K562 (cell line): ENCODE data around the gene SCYL1. TPM values are rescaled to one million over a fixed set of nuclear protein-coding genes. Genes with fewer than 3 reads are reported as not detected.

ENCODE experiments used
- ARHGAP35 ChIP-seq: fragments of 450-650 bp; IDR thresholded peaks from 2 replicates; pipeline ENCODE4 v1.6.1; 2018; ENCODE audit not compliant: partially characterized antibody
- GABPB2 ChIP-seq: fragments of 250-450 bp; sonication (Bioruptor Pico); conservative IDR thresholded peaks from 2 replicates; pipeline ENCODE4 v1.5.1; 2021; ENCODE audit warnings: mild to moderate bottlenecking
- HDAC3 ChIP-seq: fragments of 450-650 bp; IDR thresholded peaks from 2 replicates; pipeline ENCODE4 v1.6.1; 2018; ENCODE audit warnings: borderline replicate concordance, mild to moderate bottlenecking, moderate library complexity; ENCODE audit not compliant: partially characterized antibody
- NCOR1 ChIP-seq: fragments of 450-650 bp; IDR thresholded peaks from 2 replicates; pipeline ENCODE4 v1.6.1; 2016; ENCODE audit warnings: mild to moderate bottlenecking, moderate library complexity
- PRMT5 ChIP-seq: sonication (generic); formaldehyde crosslinking; IDR thresholded peaks from 2 replicates; pipeline ENCODE4 v1.5.0; 2020; ENCODE audit warnings: missing genetic modification reagents
- SIX5 ChIP-seq, 2 experiments: IDR thresholded peaks; 2 replicates each; pipeline ENCODE4 v1.6.1; 2011; ENCODE audit warnings: low read length in 2 of 2, borderline replicate concordance in 1 of 2, low read depth in 1 of 2, mild to moderate bottlenecking in 1 of 2, moderate library complexity in 1 of 2; ENCODE audit not compliant: insufficient read depth in 1 of 2
- ZKSCAN1 ChIP-seq: fragments of 150-350 bp; IDR thresholded peaks from 2 replicates; pipeline ENCODE4 v1.6.1; 2016; ENCODE audit warnings: low read depth, low read length
- ZNF431 ChIP-seq: sonication (generic); formaldehyde crosslinking; IDR thresholded peaks from 2 replicates; pipeline ENCODE4 v1.8.0; 2022; ENCODE audit warnings: mild to moderate bottlenecking, missing genetic modification reagents
- polyA plus RNA-seq, 8 experiments: library from polyadenylated mRNA; depleted of rRNA in 4 of 8; stranded (reverse) in 5 of 8; unstranded in 3 of 8; fragments of >200 nt; fragmentation: Nextera tagmentation in 2 of 8; fragmentation: Illumina TruSeq in 1 of 8; extraction: Ambion mirVana in 2 of 8; extraction: Trizol in 1 of 8; gene quantifications; 2 replicates each; pipeline versions ENCODE4 v1.2.1 to v1.2.3, GENCODE V29; 2011 to 2014; ENCODE audit warnings: inconsistent platforms in 1 of 8, missing spikeins in 1 of 8
- total RNA-seq, 7 experiments: library from RNA; depleted of rRNA in 6 of 7; stranded (reverse); fragments of >200 nt in 6 of 7; fragmentation: Illumina TruSeq in 2 of 7; extraction: Trizol in 2 of 7; gene quantifications; 2 replicates each; pipeline versions ENCODE4 v1.2.1 to v1.2.3, GENCODE V29; 2011 to 2021; ENCODE audit warnings: low replicate concordance in 1 of 7
- TF ChIP-seq, protein P1 (sequence below): fragments of 150-350 bp; conservative IDR thresholded peaks from 2 replicates; pipeline ENCODE4 v1.6.1; 2014; ENCODE audit warnings: low read length
- TF ChIP-seq, protein P2 (sequence below): IDR thresholded peaks from 3 replicates; pipeline ENCODE4 v1.6.1; 2011; ENCODE audit warnings: borderline replicate concordance, mild to moderate bottlenecking, moderate library complexity; ENCODE audit not compliant: insufficient read length; ENCODE audit errors: extremely low read depth
- TF ChIP-seq, protein P3 (sequence below): sonication (generic); formaldehyde crosslinking; IDR thresholded peaks from 2 replicates; pipeline ENCODE4 v1.5.0; 2020; ENCODE audit warnings: missing genetic modification reagents
- TF ChIP-seq, protein P4 (sequence below), 2 experiments: fragments of 450-650 bp; IDR thresholded peaks; 2 replicates each; pipeline ENCODE4 v1.6.1; 2016
- TF ChIP-seq, protein P5 (sequence below): conservative IDR thresholded peaks from 2 replicates; pipeline ENCODE4 v1.6.1; 2011; ENCODE audit warnings: low read depth, mild to moderate bottlenecking, low read length; ENCODE audit not compliant: control insufficient read depth
- TF ChIP-seq, protein P6 (sequence below): fragments of 450-650 bp; IDR thresholded peaks from 2 replicates; pipeline ENCODE4 v1.6.1; 2017; ENCODE audit warnings: antibody characterized with exemption

The SCYL1 gene
- total and polyA plus RNA-seq, 9 of the 15 experiments (the other 6 are each of a cell fraction or from before 2014, with no cell fraction given), result 1.9 to 145 (median 57.6) TPM

DNA sequence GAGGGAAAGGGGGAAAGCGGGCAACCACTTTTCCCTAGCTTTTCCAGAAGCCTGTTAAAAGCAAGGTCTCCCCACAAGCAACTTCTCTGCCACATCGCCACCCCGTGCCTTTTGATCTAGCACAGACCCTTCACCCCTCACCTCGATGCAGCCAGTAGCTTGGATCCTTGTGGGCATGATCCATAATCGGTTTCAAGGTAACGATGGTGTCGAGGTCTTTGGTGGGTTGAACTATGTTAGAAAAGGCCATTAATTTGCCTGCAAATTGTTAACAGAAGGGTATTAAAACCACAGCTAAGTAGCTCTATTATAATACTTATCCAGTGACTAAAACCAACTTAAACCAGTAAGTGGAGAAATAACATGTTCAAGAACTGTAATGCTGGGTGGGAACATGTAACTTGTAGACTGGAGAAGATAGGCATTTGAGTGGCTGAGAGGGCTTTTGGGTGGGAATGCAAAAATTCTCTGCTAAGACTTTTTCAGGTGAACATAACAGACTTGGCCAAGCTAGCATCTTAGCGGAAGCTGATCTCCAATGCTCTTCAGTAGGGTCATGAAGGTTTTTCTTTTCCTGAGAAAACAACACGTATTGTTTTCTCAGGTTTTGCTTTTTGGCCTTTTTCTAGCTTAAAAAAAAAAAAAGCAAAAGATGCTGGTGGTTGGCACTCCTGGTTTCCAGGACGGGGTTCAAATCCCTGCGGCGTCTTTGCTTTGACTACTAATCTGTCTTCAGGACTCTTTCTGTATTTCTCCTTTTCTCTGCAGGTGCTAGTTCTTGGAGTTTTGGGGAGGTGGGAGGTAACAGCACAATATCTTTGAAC, 19.2 kb upstream of the SCYL1 start (continued):
- peak; percentile 54 for TF ChIP-seq ARHGAP35
- no peak for TF ChIP-seq PRMT5 (CRISPR knock-in tag)
- TF ChIP-seq, protein P1, sequence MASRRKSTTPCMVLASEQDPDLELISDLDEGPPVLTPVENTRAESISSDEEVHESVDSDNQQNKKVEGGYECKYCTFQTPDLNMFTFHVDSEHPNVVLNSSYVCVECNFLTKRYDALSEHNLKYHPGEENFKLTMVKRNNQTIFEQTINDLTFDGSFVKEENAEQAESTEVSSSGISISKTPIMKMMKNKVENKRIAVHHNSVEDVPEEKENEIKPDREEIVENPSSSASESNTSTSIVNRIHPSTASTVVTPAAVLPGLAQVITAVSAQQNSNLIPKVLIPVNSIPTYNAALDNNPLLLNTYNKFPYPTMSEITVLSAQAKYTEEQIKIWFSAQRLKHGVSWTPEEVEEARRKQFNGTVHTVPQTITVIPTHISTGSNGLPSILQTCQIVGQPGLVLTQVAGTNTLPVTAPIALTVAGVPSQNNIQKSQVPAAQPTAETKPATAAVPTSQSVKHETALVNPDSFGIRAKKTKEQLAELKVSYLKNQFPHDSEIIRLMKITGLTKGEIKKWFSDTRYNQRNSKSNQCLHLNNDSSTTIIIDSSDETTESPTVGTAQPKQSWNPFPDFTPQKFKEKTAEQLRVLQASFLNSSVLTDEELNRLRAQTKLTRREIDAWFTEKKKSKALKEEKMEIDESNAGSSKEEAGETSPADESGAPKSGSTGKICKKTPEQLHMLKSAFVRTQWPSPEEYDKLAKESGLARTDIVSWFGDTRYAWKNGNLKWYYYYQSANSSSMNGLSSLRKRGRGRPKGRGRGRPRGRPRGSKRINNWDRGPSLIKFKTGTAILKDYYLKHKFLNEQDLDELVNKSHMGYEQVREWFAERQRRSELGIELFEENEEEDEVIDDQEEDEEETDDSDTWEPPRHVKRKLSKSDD, result peak; percentile 66; the same call in 1 of the 2 replicates
- TF ChIP-seq SIX5 (IDR thresholded peaks at IDR 0.05; ENCODE audit: borderline replicate concordance in 1 of 2, insufficient read depth in 1 of 2, low read depth in 1 of 2, low read length in 2 of 2), result no peak
- TF ChIP-seq, protein P2, sequence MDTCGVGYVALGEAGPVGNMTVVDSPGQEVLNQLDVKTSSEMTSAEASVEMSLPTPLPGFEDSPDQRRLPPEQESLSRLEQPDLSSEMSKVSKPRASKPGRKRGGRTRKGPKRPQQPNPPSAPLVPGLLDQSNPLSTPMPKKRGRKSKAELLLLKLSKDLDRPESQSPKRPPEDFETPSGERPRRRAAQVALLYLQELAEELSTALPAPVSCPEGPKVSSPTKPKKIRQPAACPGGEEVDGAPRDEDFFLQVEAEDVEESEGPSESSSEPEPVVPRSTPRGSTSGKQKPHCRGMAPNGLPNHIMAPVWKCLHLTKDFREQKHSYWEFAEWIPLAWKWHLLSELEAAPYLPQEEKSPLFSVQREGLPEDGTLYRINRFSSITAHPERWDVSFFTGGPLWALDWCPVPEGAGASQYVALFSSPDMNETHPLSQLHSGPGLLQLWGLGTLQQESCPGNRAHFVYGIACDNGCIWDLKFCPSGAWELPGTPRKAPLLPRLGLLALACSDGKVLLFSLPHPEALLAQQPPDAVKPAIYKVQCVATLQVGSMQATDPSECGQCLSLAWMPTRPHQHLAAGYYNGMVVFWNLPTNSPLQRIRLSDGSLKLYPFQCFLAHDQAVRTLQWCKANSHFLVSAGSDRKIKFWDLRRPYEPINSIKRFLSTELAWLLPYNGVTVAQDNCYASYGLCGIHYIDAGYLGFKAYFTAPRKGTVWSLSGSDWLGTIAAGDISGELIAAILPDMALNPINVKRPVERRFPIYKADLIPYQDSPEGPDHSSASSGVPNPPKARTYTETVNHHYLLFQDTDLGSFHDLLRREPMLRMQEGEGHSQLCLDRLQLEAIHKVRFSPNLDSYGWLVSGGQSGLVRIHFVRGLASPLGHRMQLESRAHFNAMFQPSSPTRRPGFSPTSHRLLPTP, result no peak
- TF ChIP-seq, protein P3, sequence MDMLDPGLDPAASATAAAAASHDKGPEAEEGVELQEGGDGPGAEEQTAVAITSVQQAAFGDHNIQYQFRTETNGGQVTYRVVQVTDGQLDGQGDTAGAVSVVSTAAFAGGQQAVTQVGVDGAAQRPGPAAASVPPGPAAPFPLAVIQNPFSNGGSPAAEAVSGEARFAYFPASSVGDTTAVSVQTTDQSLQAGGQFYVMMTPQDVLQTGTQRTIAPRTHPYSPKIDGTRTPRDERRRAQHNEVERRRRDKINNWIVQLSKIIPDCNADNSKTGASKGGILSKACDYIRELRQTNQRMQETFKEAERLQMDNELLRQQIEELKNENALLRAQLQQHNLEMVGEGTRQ (CRISPR knock-in tag), result no peak
- TF ChIP-seq ZNF431 (CRISPR knock-in tag), result peak; percentile 11; the same call in 1 of the 2 replicates
- TF ChIP-seq NCOR1, result no peak; the same call in 1 of the 2 replicates
- peak; percentile 87; the same call in 1 of the 2 replicates for TF ChIP-seq GABPB2 (CRISPR knock-in tag)
- no peak for TF ChIP-seq ZKSCAN1
- no peak for TF ChIP-seq HDAC3
- TF ChIP-seq, protein P4, sequence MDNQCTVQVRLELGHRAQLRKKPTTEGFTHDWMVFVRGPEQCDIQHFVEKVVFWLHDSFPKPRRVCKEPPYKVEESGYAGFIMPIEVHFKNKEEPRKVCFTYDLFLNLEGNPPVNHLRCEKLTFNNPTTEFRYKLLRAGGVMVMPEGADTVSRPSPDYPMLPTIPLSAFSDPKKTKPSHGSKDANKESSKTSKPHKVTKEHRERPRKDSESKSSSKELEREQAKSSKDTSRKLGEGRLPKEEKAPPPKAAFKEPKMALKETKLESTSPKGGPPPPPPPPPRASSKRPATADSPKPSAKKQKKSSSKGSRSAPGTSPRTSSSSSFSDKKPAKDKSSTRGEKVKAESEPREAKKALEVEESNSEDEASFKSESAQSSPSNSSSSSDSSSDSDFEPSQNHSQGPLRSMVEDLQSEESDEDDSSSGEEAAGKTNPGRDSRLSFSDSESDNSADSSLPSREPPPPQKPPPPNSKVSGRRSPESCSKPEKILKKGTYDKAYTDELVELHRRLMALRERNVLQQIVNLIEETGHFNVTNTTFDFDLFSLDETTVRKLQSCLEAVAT (IDR thresholded peaks at IDR 0.05), result peak; percentile 92 to 95
- TF ChIP-seq, protein P5, sequence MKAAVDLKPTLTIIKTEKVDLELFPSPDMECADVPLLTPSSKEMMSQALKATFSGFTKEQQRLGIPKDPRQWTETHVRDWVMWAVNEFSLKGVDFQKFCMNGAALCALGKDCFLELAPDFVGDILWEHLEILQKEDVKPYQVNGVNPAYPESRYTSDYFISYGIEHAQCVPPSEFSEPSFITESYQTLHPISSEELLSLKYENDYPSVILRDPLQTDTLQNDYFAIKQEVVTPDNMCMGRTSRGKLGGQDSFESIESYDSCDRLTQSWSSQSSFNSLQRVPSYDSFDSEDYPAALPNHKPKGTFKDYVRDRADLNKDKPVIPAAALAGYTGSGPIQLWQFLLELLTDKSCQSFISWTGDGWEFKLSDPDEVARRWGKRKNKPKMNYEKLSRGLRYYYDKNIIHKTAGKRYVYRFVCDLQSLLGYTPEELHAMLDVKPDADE, result peak; percentile 85
- TF ChIP-seq, protein P6, sequence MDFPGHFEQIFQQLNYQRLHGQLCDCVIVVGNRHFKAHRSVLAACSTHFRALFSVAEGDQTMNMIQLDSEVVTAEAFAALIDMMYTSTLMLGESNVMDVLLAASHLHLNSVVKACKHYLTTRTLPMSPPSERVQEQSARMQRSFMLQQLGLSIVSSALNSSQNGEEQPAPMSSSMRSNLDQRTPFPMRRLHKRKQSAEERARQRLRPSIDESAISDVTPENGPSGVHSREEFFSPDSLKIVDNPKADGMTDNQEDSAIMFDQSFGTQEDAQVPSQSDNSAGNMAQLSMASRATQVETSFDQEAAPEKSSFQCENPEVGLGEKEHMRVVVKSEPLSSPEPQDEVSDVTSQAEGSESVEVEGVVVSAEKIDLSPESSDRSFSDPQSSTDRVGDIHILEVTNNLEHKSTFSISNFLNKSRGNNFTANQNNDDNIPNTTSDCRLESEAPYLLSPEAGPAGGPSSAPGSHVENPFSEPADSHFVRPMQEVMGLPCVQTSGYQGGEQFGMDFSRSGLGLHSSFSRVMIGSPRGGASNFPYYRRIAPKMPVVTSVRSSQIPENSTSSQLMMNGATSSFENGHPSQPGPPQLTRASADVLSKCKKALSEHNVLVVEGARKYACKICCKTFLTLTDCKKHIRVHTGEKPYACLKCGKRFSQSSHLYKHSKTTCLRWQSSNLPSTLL, result no peak
